ENCODE measurements around the gene SECISBP2.

Gene SECISBP2

DNA sequence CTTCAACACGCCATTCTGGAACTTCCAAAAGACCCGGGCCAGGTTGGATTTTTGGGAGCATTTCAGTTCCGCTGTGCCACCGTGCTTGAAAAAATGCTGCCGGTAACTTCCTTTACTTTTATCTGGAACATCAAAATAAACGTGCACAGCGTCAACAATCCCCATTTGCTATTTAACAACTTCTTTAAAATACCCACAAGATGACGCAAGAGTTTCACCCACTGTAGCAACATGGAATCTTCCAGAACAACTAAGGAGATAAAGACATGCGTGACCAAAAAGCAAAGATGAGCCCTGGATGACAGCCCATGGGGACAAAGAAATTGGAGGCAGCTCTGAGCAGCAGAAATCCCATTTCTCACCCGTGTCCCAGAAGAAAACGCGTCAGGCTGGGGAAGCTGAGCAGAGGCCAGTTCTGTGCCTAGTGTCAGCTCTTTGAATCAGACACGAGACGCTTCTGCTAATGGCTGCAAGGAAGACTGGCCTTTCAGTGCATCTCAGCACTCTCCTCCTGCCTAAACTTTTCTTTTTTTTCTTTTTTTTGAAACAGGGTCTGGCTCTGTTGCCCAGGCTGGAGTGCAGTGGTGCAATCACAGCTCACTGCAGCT is 61.3 kb downstream of the SECISBP2 start:
- Histone ChIP-seq H3K27ac (ENCODE audit: low read depth, low read length) (no peak overlapping the region), H3K27me3 (ENCODE audit: control insufficient read depth in 1 of 2, insufficient read depth in 2 of 2, low read length in 2 of 2) (no peaks in the 10 kb centered on the region), H3K4me3 (ENCODE audit: low read depth in 1 of 2, low read length in 2 of 2) (no peak overlapping the region), H3K4me1 (ENCODE audit: insufficient read depth, low read length) (no peaks in the 10 kb centered on the region), H3K36me3 (ENCODE audit: insufficient read depth, low read length) (peaks cover 6% of the 10 kb centered on the region), H3K9me3 (ENCODE audit: low read length) (no peaks in the 10 kb centered on the region), H3K9ac (ENCODE audit: low read length) (no peak overlapping the region)

- peaks cover 6% of the 10 kb centered on the region for H3K36me3 ChIP-seq (ENCODE audit: insufficient read depth, low read length)
- H3K4me1 ChIP-seq (ENCODE audit: insufficient read depth, low read length): no peaks in the 10 kb centered on the region
- H3K27ac ChIP-seq (ENCODE audit: low read depth, low read length): no peak overlapping the region
- no peak overlapping the region for H3K4me3 ChIP-seq (ENCODE audit: low read depth in 1 of 2, low read length in 2 of 2)
- no peaks in the 10 kb centered on the region for H3K27me3 ChIP-seq (ENCODE audit: control insufficient read depth in 1 of 2, insufficient read depth in 2 of 2, low read length in 2 of 2)
- H3K9ac ChIP-seq (ENCODE audit: low read length): no peak overlapping the region
- H3K9me3 ChIP-seq (ENCODE audit: low read length): no peaks in the 10 kb centered on the region
Observed at GRCh38 chr9:89380437-89381307, 62.4 kb downstream of the SECISBP2 start.

DNA sequence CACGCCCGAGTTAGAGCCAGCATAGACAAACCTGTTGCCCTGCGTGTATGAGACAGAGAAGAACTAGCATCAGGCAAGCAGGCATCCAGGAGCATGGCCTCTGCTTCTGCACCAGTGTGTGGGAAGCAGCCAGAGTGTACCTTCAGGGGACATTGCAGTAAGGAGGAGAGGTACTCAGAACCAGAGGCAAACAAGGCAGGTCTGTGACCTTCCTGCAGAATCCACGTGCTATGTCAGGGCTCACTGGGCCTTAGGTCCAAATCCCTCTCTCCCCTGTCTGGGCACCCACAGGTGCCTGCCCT is 63.0 kb downstream of the SECISBP2 start:
- no peaks in the 10 kb centered on the region for H3K4me1 ChIP-seq (ENCODE audit: insufficient read depth, low read length)
- no peaks in the 10 kb centered on the region for H3K9me3 ChIP-seq (ENCODE audit: low read length)
- no peak overlapping the region for H3K4me3 ChIP-seq (ENCODE audit: low read depth in 1 of 2, low read length in 2 of 2)
- H3K27me3 ChIP-seq (ENCODE audit: control insufficient read depth in 1 of 2, insufficient read depth in 2 of 2, low read length in 2 of 2): no peaks in the 10 kb centered on the region
- no peak overlapping the region for H3K9ac ChIP-seq (ENCODE audit: low read length)
- peaks cover 6% of the 10 kb centered on the region for H3K36me3 ChIP-seq (ENCODE audit: insufficient read depth, low read length)
- no peak overlapping the region for H3K27ac ChIP-seq (ENCODE audit: low read depth, low read length)

GRCh38 chr9:89382026-89382986 is 64.0 kb downstream of the SECISBP2 start:
- Histone ChIP-seq H3K36me3 (ENCODE audit: insufficient read depth, low read length) (peaks cover 6% of the 10 kb centered on the region), H3K27me3 (ENCODE audit: control insufficient read depth in 1 of 2, insufficient read depth in 2 of 2, low read length in 2 of 2) (no peaks in the 10 kb centered on the region), H3K27ac (ENCODE audit: low read depth, low read length) (no peak overlapping the region), H3K4me3 (ENCODE audit: low read depth in 1 of 2, low read length in 2 of 2) (no peak overlapping the region), H3K9ac (ENCODE audit: low read length) (no peak overlapping the region), H3K4me1 (ENCODE audit: insufficient read depth, low read length) (no peaks in the 10 kb centered on the region), H3K9me3 (ENCODE audit: low read length) (no peaks in the 10 kb centered on the region)

- H3K36me3 ChIP-seq (ENCODE audit: insufficient read depth, low read length): peaks cover 6% of the 10 kb centered on the region
- no peaks in the 10 kb centered on the region for H3K9me3 ChIP-seq (ENCODE audit: low read length)
- no peak overlapping the region for H3K9ac ChIP-seq (ENCODE audit: low read length)
- H3K27me3 ChIP-seq (ENCODE audit: control insufficient read depth in 1 of 2, insufficient read depth in 2 of 2, low read length in 2 of 2): no peaks in the 10 kb centered on the region
- H3K4me3 ChIP-seq (ENCODE audit: low read depth in 1 of 2, low read length in 2 of 2): no peak overlapping the region
- H3K27ac ChIP-seq (ENCODE audit: low read depth, low read length): no peak overlapping the region
- H3K4me1 ChIP-seq (ENCODE audit: insufficient read depth, low read length): peaks cover 5% of the 10 kb centered on the region
Observed at GRCh38 chr9:89383030-89383720, 64.9 kb downstream of the SECISBP2 start.

GRCh38 chr9:89383721-89384300 is 65.5 kb downstream of the SECISBP2 start:
- H3K27ac ChIP-seq (ENCODE audit: low read depth, low read length): no peak overlapping the region

GRCh38 chr9:89384783-89385182 is 66.5 kb downstream of the SECISBP2 start:
- Histone ChIP-seq H3K27ac (ENCODE audit: low read depth, low read length) (no peak overlapping the region), H3K9me3 (ENCODE audit: low read length) (no peaks in the 10 kb centered on the region), H3K4me1 (ENCODE audit: insufficient read depth, low read length) (peaks cover 5% of the 10 kb centered on the region), H3K36me3 (ENCODE audit: insufficient read depth, low read length) (no peaks in the 10 kb centered on the region), H3K27me3 (ENCODE audit: control insufficient read depth in 1 of 2, insufficient read depth in 2 of 2, low read length in 2 of 2) (no peaks in the 10 kb centered on the region), H3K4me3 (ENCODE audit: low read depth in 1 of 2, low read length in 2 of 2) (no peak overlapping the region), H3K9ac (ENCODE audit: low read length) (no peak overlapping the region)

More at GRCh38 chr9:89383721-89384300, 65.5 kb downstream of the SECISBP2 start:
- Histone ChIP-seq H3K9ac (ENCODE audit: low read length) (no peak overlapping the region), H3K4me3 (ENCODE audit: low read depth in 1 of 2, low read length in 2 of 2) (no peak overlapping the region), H3K36me3 (ENCODE audit: insufficient read depth, low read length) (peaks cover under 1% of the 10 kb centered on the region), H3K9me3 (ENCODE audit: low read length) (no peaks in the 10 kb centered on the region), H3K4me1 (ENCODE audit: insufficient read depth, low read length) (peaks cover 5% of the 10 kb centered on the region), H3K27me3 (ENCODE audit: control insufficient read depth in 1 of 2, insufficient read depth in 2 of 2, low read length in 2 of 2) (no peaks in the 10 kb centered on the region)

DNA sequence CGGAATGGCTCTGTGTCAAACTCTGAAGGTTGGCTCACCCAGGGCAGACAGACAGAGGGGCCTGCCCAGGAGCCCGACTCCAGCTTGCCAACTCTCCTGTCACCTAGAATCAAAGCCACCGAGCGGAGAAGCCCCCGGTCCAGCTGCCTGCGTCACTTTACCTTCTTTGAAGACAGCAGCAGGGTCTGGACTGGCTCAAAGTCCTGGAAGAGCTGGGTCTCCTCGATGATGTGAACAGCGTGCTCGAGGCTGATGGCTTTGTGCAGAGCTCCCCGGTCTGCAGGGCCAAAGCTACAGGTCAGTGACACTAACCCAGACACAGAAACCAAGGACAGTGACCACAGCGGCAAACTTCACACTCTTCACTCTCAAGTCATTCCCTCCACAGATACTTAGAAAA is 67.9 kb downstream of the SECISBP2 start:
- Histone ChIP-seq H3K27ac (ENCODE audit: low read depth, low read length) (no peak overlapping the region), H3K9ac (ENCODE audit: low read length) (no peak overlapping the region), H3K9me3 (ENCODE audit: low read length) (no peaks in the 10 kb centered on the region), H3K4me1 (ENCODE audit: insufficient read depth, low read length) (peaks cover 5% of the 10 kb centered on the region), H3K4me3 (ENCODE audit: low read depth in 1 of 2, low read length in 2 of 2) (no peak overlapping the region), H3K36me3 (ENCODE audit: insufficient read depth, low read length) (peaks cover 4% of the 10 kb centered on the region), H3K27me3 (ENCODE audit: control insufficient read depth in 1 of 2, insufficient read depth in 2 of 2, low read length in 2 of 2) (no peaks in the 10 kb centered on the region)

DNA sequence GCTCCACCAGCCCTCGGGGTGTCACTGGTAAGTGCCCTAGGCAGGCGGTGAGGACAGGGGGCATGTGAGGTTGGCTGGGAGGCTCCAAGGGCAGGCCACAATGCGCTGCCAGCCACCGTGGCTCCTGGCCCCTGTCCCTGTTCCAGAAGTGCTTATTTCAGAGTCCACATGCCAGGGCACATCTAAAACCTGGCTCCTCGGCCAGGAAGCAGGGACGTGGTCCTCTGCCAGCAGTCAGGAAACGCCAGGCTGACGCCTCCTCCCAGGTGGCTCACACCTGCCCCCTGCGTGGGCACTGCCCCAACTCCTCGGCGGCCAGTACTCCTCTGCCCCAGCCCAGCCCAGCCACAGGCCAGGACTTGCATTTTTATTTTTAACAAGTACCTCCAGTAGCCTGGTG is 68.5 kb downstream of the SECISBP2 start:
- Histone ChIP-seq H3K27me3 (ENCODE audit: control insufficient read depth in 1 of 2, insufficient read depth in 2 of 2, low read length in 2 of 2) (no peaks in the 10 kb centered on the region), H3K9ac (ENCODE audit: low read length) (no peak overlapping the region), H3K4me1 (ENCODE audit: insufficient read depth, low read length) (peaks cover 5% of the 10 kb centered on the region), H3K36me3 (ENCODE audit: insufficient read depth, low read length) (peaks cover 4% of the 10 kb centered on the region), H3K4me3 (ENCODE audit: low read depth in 1 of 2, low read length in 2 of 2) (no peak overlapping the region), H3K9me3 (ENCODE audit: low read length) (no peaks in the 10 kb centered on the region), H3K27ac (ENCODE audit: low read depth, low read length) (no peak overlapping the region)

GRCh38 chr9:89387197-89387849 is 69.0 kb downstream of the SECISBP2 start:
- Histone ChIP-seq H3K27me3 (ENCODE audit: control insufficient read depth in 1 of 2, insufficient read depth in 2 of 2, low read length in 2 of 2) (no peaks in the 10 kb centered on the region), H3K9ac (ENCODE audit: low read length) (no peak overlapping the region), H3K36me3 (ENCODE audit: insufficient read depth, low read length) (peaks cover 6% of the 10 kb centered on the region), H3K4me3 (ENCODE audit: low read depth in 1 of 2, low read length in 2 of 2) (no peak overlapping the region), H3K4me1 (ENCODE audit: insufficient read depth, low read length) (peaks cover 5% of the 10 kb centered on the region), H3K9me3 (ENCODE audit: low read length) (no peaks in the 10 kb centered on the region), H3K27ac (ENCODE audit: low read depth, low read length) (no peak overlapping the region)
